SH-SY5Y (cell line): Measurements from ENCODE around the gene OSBPL8.

Experiments used
- GATA2 ChIP-seq: IDR thresholded peaks from 2 replicates; pipeline ENCODE4 v1.6.1; 2011; ENCODE audit warnings: mild to moderate bottlenecking, low read depth, low read length
- GATA3 ChIP-seq: IDR thresholded peaks from 2 replicates; pipeline ENCODE4 v1.6.1; 2011; ENCODE audit warnings: low read depth, mild to moderate bottlenecking, low read length, moderate library complexity

The OSBPL8 gene

DNA sequence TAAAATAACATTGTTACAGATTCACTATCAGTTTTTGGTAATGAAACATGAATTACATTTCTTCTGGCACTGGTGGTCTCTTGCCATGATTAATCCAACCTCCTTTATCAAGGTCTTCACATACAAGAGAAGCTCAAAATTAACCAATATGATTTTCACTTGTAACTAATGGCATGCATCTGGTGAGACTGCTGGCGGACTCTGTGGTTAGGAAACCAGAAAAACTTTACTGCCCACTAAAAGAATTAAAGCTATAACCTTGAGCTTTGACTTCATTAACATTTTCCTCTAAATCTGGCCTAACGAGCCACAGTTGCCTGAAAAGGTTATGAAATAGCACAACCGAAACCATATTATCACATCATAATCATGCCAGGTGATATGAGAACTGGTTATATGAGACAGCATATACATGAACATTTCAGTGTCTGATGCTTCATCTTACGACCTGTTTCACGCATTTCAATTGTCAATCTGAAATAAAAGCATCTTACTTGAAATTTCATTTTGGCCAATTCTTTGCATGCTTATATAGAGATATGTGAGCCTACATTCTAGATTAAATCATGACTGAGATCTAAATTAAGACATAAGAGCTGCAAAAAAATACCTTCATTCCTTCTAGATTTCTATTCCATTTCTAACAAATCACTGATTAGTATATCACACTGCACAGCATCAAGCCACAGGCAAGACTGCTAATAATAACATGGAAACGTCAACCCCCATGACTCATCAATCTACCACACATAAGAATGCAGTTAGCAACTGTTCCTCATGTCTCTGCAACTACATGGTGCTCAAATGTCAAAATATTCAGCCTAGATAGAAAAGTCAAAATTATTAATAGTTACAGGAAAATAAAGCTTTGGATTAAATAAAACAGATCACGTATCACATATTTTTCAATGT is 89.3 kb downstream of the OSBPL8 start:
- TF ChIP-seq GATA3: no peak
- TF ChIP-seq GATA2: no peak

- TF ChIP-seq GATA3 (no peak), GATA2 (no peak)
Observed at GRCh38 chr12:76464631-76465166, 94.9 kb downstream of the OSBPL8 start.

DNA sequence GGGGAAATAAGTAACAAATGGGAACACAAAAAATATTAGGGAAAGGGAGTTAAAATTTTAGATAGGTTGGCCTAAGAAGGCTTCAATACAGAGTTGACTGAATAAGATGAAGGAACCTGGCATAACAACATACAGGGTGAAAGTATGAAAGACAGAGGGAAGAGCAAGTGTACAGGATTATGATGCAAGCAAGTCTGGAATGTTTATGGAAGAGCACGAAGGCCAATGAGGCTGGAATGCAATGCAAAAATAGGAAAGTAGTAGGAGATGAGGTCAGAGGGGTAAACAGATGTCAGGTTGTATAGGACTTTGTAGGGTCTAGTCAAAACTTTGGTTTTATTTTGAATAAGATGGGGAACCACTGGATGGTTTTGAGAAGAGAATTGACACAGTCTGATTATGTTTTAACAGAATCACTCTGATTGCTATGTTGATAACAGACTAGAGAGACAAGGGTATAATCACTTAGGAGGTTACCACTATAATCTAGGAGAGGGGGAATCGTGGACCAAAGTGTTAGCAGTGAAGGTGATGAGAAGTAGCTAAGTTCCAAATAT is 96.8 kb downstream of the OSBPL8 start:
- TF ChIP-seq GATA3 (no peak), GATA2 (no peak)

DNA sequence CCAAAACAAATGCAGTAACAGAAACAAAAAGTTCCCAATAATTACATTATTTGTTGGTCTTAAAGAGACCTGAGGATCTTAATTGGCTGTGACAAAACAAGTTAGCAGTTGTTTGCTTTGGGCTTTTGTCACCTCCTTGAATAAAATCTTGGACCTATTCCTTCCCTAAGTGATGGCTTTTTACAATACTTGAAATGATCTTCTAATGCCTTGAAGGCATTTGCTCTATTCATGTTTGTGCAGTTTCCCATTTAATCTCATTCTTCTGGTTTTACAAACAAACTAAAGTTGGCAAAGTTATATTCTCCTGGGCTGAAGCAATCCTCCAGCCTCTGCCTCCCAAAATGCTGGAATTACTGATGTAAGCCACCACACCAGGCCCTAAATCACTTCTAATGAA is 98.8 kb downstream of the OSBPL8 start:
- TF ChIP-seq GATA3 (no peak), GATA2 (no peak)

- TF ChIP-seq GATA2: no peak
- no peak for TF ChIP-seq GATA3
Observed at GRCh38 chr12:76457818-76458217, 101.8 kb downstream of the OSBPL8 start.

GRCh38 chr12:76457010-76457409 is 102.6 kb downstream of the OSBPL8 start:
- TF ChIP-seq GATA3: no peak
- TF ChIP-seq GATA2: no peak

DNA sequence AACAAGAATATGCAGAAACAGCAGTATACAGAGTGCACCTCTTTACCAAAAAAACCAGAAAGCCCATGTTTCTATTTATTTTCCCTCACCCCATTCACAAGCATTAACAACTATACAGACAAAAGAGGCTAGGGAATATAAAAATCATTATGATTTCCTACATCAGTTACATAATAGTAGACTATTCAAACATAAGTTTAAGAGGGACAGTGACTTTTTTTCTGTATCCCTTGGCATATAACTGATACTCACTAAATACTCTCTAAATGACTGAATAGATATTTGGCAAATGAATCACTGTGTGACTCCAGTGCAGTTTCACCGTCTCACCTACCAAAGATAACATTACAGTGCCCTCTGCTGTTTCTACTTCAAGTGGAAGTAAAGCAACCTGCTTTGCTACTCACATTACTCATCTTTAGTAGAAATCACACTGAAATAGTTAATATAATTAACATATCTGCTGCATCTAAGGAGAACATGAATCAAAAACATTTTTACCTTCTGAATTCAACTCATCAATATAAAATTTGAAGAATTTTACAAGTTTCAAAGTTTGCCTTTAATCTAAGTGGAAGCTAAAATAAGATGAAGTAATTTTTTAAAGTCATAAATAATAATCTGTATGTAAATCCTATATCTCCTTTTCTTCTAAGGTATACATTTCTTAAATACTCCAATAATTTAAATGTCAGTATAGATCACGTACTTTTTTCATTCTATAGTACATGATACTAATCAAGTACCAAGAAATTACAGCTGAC is 103.8 kb downstream of the OSBPL8 start:
- TF ChIP-seq GATA3: no peak
- TF ChIP-seq GATA2: no peak

GRCh38 chr12:76451528-76451927 is 108.0 kb downstream of the OSBPL8 start:
- TF ChIP-seq GATA2: no peak
- no peak for TF ChIP-seq GATA3

DNA sequence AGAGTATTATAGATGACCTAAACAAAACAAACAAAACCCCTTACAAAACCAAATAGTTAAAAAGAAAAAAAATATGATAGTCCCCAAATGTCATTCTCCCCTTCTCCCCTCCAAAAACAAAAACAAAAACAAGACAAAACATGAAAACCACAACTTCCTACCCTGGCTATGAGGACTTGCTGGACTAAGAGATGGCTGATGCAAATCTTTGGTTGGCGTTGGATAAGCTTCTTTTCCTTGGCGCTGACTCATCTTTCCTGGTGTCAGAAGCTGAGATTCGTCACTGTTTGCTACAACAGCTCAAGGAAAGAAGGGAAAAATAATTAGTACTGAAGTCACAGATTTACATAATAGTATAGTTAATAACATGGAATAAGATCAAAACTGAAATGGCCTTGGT is 108.9 kb downstream of the OSBPL8 start:
- TF ChIP-seq GATA3 (no peak), GATA2 (no peak)

DNA sequence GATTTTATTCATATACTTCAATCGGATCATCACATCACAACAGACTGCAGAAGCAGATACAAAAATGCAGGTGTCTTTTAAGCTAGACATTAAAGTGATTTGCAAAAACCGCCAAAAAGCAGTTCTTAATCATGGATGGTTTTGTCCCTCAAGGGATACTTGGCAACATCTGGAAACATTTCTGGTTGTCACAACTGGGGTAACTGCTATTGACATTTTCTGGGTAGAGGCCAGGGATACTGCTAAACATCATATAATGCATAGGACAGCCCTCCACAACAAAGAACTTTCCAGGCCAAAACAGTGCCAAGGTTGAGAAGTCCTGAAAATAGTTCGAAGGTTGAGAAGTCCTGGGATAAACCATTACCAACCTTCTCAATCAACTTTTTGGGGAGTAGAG is 109.6 kb downstream of the OSBPL8 start:
- no peak for TF ChIP-seq GATA2
- no peak for TF ChIP-seq GATA3

GRCh38 chr12:76449583-76449982 is 110.0 kb downstream of the OSBPL8 start:
- no peak for TF ChIP-seq GATA3
- no peak for TF ChIP-seq GATA2

- no peak for TF ChIP-seq GATA3
- TF ChIP-seq GATA2: no peak
Observed at GRCh38 chr12:76449016-76449415, 110.6 kb downstream of the OSBPL8 start.

DNA sequence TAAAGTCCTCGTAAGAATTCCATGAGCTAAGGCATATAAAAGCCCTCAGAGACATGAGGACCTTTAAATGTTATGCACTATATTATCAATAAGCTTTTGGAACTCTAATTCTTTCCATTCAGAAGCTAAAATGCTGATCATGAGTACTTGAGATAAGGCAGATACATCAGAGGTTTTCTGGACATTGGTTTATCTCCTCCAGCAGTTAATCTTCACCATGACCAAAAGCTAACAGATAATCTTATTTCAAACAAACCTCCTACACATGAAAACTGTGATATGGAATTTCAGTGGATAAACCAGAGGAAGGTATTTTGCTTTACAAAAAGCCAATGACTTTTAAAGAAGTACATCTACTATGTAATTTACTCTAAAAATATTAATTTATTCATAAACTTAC is 113.5 kb downstream of the OSBPL8 start:
- no peak for TF ChIP-seq GATA2
- no peak for TF ChIP-seq GATA3

DNA sequence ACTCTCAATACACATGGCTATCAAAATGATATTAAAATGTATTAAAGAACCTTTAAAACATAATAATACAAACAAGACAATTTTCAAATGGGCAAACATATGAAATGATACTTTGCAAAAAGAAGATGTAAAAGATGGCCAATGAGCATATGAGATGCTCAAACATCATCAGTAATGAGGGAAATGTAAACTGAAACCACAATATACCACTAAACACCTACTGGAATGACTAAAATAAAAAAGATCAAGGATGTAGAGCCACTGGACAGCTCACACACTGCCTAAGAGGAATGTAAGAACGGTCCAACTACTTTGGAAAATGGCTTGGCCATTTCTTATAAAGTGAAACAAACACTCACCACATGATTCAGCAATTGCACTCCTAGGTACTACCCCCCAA is 114.1 kb downstream of the OSBPL8 start:
- TF ChIP-seq GATA2 (no peak), GATA3 (no peak)

DNA sequence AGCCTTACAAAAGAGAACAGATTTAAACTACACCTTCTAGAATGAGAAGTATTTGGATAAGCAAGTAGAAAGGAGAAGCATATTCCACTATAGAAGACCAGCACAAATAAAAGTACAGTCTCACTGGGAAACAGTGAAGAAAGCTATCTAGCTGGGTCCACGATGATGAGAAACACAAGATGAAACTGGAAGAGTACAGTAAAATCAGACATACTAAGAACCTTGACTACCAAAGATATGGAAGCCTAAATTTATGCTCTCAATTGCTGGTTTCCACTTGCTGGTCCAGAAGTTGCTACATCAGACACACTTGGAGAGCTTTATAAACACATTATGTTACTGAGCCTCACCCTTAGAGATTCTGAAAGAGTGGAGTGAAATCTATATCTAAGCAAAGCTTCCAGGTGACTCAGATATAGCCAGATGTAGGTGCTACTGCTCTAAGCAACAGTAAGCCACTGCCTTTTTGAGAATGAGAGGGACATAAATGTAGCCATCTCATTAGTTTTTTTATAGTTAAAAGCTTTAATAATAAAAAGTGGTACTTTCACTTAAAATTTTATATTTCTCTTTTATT is 115.1 kb downstream of the OSBPL8 start:
- TF ChIP-seq GATA3: no peak
- no peak for TF ChIP-seq GATA2
